ENCODE measurements around the gene CNOT1.

Gene CNOT1

GRCh38 chr16:58475091-58475619, 154.5 kb downstream of the CNOT1 start:
- no peak for DNase-seq

- DNase-seq, result no peak
Observed at GRCh38 chr16:58474296-58474695, 155.3 kb downstream of the CNOT1 start.

- no peak for DNase-seq
Observed at GRCh38 chr16:58472827-58473226, 156.8 kb downstream of the CNOT1 start.

- DNase-seq, result no peak
Observed at GRCh38 chr16:58472266-58472665, 157.4 kb downstream of the CNOT1 start.

- DNase-seq, result no peak
Observed at GRCh38 chr16:58471209-58471975, 158.2 kb downstream of the CNOT1 start.
